HCEC 1CT (cell line): Measurements from ENCODE around the gene ODAD2.

Source experiments
- DNase-seq: peaks from one replicate; pipeline ENCODE4 v3.0.0-alpha.2; 2017

The ODAD2 gene

DNA sequence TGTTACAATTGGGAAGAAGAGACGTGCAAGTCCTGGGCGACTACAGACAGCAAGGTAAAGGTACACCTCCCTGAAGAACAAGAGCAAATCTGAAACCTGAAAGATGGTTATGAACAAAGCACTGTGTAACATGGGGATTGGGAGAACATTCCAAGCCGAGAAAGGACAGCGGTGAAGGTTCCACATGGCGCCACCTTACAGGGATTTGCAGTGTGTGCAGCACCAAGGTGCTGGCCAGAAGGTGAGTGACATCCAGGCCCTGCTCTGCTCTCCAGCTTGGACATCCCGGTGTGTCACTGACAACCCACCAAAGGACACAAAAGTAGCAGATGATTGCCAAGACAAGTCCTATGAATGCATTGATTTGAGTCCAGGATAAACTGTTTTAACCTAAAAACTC lies 165.1 kb downstream of the ODAD2 start:
- DNase-seq: no peak

DNA sequence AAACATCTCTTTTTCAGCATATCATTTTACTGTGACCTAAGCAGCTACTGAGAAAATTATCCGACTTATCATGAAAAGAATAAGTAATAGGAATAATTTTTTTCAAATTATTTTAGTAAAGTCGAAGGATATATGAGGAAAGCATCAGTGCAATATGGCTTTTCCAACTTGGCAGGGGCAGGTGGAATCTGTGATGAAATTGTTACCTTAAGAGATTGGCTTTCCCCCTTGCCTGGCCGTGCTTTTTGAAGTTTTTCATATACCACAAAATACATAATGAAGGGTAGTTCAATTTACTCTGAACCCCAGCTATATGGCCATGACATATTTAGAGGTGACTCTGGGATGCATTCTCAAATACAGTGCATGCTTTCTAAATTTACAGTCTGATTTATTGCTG lies 166.1 kb downstream of the ODAD2 start:
- no peak for DNase-seq

DNA sequence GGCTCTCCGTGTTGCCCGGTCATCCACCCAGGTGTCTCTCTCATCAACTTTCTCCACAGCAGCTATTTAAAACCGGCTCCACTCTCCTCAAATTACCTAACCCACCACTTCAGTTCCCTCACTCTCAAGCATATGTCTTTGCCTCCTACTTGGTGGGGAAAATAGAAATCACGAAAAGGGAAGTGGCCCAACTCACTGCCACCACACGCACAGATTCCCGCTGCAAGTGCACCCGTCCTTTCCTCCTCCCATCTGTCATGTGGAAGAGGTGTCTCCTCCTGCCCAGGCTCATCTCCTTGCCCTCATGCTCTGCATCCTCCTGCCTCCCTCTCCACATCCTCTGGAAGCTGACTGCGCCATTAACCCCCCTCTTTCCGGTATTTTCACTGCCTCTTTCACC lies 172.5 kb downstream of the ODAD2 start:
- DNase-seq: no peak

DNA sequence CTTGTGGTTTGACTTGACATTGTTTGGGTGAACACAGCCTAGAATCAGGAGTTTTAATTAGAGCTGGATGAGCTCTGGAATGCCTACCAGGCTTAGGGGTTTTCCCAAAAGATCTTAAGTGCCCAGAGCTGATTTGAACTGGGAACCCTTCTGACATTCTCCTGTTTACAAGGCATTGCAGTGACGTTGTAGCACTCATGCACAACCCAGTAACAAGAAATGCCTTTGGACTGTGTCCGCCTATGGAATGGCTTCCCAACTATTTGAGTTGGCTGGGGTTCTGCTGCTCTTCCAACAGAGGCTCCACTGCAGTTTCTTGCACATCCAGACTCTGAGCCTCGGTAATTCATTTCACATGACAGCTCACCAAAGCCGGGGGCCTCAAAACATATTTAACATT lies 176.6 kb downstream of the ODAD2 start:
- no peak for DNase-seq

DNA sequence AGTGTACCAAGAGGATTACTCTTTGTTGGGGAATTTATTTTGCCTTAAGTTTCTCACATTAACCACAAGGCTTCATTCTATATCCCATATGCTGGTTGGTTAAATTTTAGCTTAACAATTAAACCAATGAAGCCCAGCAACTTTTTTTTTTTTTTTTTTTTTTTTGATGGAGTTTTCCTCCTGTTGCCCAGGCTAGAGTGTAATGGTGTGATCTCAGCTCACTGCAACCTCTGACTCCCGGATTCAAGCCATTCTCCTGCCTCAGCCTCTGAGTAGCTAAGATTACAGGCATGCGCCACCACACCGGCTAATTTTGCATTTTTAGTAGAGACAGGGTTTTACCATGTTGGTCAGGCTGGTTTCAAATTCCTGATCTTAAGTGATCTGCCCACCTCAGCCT lies 178.2 kb downstream of the ODAD2 start:
- no peak for DNase-seq

DNA sequence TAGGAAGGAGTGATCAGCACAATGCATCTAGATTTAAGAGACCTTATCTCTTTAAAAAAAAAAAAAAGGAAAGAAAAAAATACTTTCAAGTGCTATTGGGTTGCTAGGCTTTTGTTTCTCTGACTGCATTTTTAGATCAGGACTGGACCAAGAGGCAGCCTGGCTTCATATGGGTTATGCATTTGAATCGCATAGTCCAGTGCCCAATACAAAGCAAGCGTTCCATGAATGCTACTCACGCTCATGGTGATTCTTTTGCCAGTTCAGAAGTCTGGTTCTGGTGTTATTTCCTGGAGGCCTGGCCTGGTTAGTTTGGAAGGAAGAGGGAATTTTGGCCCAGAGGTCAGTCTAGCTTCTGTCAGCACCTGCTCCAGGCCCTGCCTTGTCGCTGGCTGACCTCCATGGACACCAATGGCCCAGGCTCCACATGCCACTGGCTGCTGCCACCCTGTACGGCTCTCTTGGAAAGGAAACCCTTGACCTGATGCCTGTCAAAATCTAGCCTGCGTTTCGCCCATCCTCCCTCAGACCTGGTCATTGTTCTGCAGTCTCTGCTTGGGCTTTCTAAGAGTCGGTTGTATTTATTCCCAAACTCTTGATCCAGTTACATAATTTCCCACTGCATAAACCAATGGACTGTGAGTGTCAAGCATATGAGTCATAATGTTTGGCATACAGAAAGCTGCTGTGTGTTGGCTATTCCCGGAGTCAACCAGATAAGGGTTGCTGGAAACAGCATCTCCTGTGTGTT lies 178.9 kb downstream of the ODAD2 start:
- DNase-seq: no peak

DNA sequence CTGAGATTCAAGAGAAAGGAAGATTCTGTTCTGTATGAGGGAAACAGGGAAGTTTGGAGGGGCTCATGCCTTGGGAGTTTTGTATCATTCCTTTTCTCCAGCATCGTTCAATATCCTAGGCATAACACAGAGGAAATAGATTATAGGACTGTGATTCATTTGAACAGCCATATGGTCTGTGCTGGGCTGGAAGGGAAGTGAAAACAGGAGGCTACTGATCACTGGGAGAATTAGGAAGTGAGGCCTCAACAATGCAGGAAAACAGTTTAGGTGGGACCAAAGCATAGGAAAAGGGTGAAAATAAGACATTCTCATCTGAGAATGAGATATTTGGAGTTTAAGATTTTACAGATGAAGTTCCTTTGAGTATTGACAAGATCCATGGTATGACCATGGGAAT lies 182.6 kb downstream of the ODAD2 start:
- no peak for DNase-seq

DNA sequence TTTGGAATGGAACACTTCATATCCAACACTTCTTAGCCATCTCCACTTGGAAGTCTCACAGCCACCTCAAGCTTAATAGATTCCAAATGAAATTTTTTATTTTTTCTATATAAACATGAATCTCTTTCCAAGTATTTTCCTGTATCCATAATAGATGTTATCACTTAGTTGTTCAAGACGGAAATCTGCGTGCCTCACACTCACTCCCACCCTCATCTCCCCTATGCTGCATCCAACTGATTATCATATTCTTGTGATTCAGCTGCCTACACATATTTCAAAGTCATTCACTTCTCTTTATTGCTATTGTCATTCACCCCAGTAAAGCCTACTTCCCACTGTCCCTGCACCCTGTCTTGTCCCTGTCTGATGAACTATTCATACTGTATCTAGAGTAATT lies 183.0 kb downstream of the ODAD2 start:
- no peak for DNase-seq

DNA sequence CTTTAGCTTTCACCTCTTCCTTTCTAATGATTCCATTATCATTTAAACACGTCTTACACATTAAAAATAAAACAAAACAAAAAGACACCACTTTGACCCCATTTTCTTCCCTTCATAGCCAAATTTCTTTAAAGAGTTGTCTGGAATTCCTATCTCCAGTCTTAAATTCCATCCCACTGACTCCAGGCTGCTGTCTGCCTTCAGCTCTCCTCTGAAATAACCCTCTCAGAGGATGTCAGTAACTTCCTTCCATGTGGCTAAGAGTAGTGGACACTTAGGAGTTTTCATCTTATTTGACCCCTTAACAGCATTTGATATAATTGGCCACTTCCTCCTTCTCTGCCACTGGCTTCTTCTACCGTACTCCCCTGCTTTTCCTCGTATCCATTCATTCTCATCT lies 183.6 kb downstream of the ODAD2 start:
- DNase-seq: no peak

DNA sequence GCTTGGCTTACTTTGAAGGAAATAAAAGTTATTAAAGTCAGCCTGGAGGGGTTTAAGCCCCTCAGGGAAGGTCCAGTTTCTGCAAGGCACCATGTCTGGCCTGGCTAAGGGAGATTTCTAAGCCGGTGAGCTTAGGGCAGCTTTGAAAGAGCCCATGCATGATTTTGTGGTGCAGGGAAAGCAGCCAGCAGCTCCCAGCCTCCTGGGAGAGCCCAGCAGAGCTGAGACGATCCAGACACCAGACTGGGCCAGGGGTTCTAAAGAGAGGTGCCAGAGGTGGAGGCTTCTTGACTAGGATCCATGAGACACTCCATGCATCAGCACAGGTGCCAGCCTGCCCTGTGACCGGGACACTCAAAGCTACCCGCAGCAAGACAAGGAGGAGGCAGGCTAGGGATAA lies 193.7 kb downstream of the ODAD2 start:
- DNase-seq: no peak

DNA sequence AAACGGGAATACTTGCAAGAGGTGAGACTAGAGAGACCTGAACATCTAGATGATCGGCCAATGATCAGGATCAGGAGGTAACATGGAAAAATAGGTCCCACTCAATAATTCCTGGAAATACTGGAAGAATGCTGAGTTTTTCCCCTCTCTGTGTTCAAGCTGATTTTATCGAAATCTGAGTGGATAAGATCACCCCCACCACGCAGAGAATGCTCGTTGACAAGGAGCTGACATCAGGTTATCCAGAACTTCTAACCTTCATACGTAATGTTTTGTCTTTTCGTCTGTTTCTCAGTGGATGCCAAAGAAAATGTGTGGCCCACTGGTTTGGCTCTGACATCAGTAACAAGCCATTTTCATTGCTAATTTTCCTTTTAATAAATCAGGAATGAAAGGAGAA lies 194.7 kb downstream of the ODAD2 start:
- DNase-seq: no peak

DNA sequence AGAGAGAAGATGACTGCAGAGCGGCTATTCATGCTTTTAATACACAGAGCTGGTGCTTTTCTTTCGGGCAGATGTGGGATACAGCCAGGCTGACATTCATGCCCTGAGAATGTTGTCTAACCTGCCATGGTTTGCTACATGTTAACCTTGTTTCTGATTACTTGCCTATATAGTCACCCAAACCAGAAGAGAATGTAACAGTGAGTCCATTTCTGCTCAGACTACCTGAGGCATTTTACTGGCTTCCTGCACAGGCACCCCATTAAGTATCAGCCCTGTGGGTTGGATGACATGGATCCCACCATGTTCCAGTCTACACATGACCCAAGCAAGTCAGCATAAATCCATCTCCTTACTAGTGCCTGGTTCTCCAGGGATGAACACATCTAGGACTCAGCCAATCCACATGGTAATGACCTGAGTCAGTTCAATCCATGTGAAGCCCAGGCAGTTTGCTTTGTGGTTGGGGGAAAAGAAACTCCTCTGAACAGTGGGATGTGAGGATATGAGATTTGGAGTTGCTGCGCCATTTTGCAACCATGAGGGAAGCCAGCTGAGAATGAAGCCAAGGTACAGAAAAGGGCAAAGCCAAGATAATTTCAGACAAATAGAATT lies 197.6 kb downstream of the ODAD2 start:
- no peak for DNase-seq

DNA sequence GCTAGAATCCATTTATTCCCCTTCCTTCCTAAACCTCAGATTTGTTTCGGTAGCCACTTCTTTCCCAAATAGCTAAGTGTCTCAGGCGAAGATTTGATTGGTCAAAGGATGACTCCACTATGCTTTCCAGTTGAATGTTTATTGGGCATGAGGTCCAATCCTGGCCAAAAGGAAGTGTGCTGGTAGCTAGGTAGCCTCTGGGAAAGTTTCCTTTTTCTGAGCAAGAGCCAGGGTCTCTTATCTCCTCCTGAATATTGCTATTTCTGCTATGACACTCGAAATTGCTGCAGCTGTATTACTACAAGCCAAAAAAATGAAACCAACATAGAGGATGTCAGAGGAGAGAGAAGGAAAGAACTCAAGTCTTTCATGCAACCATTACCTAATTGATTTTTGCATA lies 199.8 kb downstream of the ODAD2 start:
- DNase-seq: no peak

DNA sequence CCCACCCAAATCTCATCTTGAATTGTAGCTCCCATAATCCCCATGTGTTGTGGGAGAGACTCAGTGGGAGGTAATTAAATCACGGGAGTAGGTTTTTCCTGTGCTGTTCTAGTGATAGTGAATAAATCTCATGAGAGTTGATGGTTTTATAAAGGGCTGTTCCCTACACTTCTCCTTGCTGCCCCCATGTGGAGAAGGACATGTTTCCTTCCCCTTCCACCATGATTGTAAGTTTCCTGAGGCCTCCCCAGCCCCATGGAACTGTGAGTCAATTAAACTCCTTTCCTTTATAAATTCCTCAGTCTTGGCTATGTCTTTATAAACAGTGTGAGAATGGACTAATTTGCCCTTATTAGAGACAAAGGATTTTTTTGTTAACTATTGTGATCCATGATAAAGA lies 204.7 kb downstream of the ODAD2 start:
- no peak for DNase-seq

DNA sequence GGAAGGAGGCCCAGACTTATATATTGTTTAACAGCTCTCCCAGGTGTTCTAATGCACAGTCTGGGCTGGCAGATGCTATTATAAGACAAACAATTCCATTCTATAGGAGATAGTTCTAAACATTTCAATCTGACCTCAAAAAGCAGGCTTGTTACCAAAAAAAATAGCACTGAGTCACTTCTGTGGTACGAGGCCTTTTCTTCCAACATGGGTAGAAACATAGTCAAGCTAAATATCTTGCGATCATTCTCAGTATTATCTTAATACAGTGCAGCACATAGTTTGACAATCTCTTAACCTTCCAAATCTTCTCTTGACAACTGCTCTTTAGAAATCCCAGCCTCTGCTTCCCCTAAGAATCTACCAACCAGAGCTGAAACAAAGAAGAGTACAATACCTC lies 206.7 kb downstream of the ODAD2 start:
- DNase-seq: no peak

DNA sequence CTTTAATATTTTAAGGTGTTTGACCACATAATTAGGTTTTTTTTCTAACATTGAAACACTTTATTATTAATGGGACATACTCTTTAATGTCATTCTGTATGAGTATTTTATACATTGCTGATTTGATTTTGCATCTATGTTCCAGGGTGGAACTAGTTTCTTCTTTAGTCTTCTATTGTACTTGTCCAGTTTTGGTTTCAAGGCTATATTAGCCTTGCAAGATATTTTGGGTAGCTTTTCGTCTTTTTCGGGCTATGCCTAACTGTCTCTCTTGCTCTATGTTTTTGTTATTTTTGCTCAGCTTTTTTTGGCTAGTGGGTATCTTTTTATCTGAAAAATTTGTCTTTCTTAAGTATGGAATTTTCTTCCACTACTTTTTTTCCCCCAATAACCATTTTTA lies 214.6 kb downstream of the ODAD2 start:
- no peak for DNase-seq

DNA sequence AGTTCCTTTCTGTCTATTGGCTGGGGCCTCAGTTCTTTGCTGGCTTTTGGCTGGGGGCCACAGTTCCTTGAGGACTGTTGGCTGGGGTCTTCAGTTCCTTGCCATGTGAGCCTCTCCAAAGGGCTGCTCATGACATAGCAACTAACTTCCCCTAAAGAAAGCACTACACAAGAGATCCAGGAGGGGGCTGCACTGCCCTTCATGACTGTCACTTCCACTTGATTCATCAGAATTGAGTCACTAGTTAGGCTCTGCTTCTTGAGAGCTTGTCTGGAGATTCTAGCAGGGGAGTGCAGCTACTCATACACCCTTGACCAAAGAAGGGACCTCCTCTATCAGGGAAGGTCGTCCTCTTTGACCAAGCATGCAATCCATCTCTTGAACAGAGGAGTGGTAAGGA lies 215.2 kb downstream of the ODAD2 start:
- DNase-seq: peak; percentile 37

DNA sequence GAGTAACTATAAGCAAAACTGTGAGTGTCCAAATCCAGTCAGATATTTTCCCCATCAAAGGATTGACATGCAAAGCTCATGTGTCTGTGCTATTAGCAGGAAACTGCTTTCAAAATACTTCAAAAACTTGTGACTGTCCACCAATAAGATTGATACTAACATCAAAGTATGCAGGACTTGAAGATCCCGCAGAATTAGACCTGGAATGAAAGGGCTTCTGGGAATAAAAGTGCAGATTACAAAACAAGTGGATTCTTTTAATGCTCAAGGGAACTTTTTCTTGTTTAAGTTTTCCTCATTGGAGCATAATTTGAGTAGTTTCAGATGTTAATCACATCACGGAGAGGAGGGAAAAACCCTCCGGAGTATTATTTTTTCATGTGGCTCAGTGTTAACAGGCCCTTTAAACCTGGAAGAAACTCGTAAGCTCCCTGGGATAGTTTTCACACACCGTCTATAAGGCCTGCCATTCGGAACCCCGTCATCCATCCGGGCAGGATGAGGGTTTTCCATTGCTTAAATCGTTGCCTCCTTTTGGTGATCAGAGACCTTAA lies 219.3 kb downstream of the ODAD2 start:
- no peak for DNase-seq

DNA sequence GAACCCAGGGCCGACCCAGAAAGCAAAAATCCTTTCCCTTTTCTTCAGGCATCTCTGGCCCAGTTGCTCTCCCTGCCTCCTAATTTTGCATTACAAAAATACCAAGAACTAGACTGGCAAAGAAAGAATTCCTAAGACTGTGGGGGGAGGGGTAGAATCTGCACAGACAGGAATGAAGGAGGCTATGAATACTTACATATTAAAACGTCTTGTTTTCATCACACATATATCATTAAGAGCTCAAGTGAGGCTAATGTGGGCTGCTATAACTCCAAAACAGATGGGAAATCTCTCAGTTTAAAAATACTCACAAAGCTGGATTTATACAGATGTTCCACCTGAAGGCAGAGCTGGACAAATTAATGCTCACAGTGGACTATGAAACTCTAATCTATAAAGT lies 224.0 kb downstream of the ODAD2 start:
- DNase-seq: no peak

DNA sequence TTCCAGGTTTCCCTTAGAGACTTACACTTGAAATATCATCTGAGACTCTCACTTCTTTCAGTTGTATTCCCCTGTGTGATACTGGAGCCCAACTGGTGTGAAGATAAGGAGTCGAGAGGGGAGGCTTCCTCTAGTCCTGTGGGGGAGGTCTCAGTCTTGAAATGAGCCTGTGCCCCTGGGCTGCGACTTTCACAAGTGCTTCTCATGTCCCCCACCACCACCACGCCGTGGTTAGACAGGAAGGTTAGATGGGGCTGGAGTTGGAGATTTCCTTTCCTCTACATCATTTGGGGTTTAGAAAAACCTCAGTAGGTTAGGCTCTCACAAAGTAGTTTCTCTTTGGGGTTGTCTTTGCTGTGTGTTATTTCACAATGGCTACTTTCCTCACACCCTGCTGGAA lies 227.6 kb downstream of the ODAD2 start:
- DNase-seq: no peak

DNA sequence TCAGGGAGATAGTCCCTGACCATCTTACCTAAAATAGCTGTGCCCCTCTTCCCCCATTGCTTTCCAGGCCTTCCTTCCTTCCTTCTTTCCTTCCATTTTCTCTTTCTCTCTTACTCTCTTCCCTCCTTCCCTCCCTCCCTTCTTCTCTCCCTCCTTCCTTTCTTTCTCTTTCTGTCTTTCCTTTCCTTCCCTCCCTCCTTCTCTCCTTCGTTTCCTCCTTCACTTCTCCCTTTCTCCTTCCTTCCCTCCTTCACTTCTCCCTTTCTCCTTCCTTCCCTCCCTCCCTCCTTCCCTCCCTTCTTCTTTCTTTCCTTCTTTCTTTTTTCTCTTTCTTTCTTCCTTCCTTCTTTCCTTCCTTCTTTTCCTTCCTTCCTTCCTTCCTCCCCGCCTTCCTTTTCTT lies 228.7 kb downstream of the ODAD2 start:
- DNase-seq: no peak
